Activated T-helper 17 cell treated with anti-CD3 and anti-CD28 coated beads, Interleukin-2, amount 50 U/mL, for 72 hours (primary cell): ENCODE data around the gene SNRNP25. TPM values are rescaled to one million over a fixed set of nuclear protein-coding genes. Genes with fewer than 3 reads are reported as not detected.

ENCODE experiments used
- ATAC-seq: fragments of 150-1000 bp; cut with Tn5 transposase; replicated peaks from 2 replicates; pipeline ENCODE4 v1.10.0; 2021; ENCODE audit warnings: mild to moderate bottlenecking, moderate library complexity
- H3K27ac Mint-ChIP-seq: one replicate; pipeline ENCODE4 v1.8.0; 2022; ENCODE audit warnings: mixed read lengths
- H3K27me3 Mint-ChIP-seq: one replicate; pipeline ENCODE4 v1.8.0; 2022; ENCODE audit warnings: mixed read lengths
- H3K36me3 Mint-ChIP-seq: one replicate; pipeline ENCODE4 v1.8.0; 2022; ENCODE audit warnings: low read depth, mild to moderate bottlenecking, mixed read lengths
- H3K4me1 Mint-ChIP-seq: one replicate; pipeline ENCODE4 v1.8.0; 2022; ENCODE audit warnings: mixed read lengths
- H3K4me3 Mint-ChIP-seq: one replicate; pipeline ENCODE4 v1.8.0; 2022; ENCODE audit warnings: mild to moderate bottlenecking, mixed read lengths
- H3K9me3 Mint-ChIP-seq: one replicate; pipeline ENCODE4 v1.8.0; 2022; ENCODE audit warnings: mixed read lengths
- total RNA-seq, 2 donors: library from RNA; stranded (reverse); gene quantifications; one replicate each; pipeline ENCODE4 v1.2.3, GENCODE V29; 2022

Gene SNRNP25
- total RNA-seq, 2 donors from 2014 or later = 34.4 to 60.3 TPM

DNA sequence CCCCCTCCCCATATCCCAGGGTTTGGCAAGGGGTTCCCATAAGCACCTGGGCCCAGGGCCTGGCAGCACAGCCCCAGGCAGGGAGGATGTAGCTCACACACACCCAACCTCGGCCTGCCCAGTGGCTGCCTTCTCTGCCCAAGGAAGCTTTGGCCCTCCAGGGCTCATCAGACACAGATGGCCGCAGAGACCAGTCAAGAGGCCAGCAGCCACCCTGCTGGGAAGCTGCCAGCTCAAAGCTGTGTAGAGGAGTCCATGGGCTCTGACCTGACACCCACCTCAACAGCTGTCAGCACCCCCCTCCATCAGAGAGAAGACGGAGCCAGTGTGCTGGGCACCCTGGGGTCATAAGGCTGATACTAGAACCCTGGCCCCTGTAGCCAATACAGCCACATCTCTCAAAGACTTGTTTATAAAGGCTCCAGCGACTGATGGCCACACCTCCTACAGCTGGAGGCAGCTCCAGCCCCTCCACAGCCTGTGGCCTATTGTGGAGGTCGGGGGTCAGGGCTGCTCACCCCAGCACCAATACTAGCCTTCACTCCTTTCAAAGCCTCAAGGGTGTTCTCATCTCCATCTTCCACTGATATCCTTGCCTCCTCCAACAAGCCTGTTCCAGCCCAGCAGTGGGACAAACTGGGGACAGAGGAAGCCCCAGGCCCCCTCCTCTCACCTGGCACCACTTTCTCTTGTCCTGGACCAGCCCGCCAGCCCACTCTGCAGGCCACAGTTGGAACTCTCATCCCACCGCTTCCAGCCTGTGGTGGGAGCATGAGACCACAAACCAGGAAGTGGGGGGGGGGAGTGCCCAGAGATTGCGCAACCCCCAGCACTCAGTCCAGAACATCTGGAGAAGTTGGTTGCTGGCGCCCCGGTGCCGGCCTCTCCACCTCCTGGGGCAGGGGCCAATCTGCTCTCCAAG lies 22.2 kb downstream of the SNRNP25 start:
- H3K9me3 Mint-ChIP-seq = no peaks in the 10 kb centered on the region
- no peak overlapping the region for H3K27ac Mint-ChIP-seq
- ATAC-seq = no peak
- peaks cover 9% of the 10 kb centered on the region for H3K36me3 Mint-ChIP-seq
- peaks cover 12% of the 10 kb centered on the region for H3K27me3 Mint-ChIP-seq
- peak overlapping the region; percentile 75 for H3K4me3 Mint-ChIP-seq
- peaks cover 11% of the 10 kb centered on the region for H3K4me1 Mint-ChIP-seq

GRCh38 chr16:76535-77272 lies 23.1 kb downstream of the SNRNP25 start:
- peaks cover 12% of the 10 kb centered on the region for H3K27me3 Mint-ChIP-seq
- peak overlapping the region; percentile 75 for H3K4me3 Mint-ChIP-seq
- ATAC-seq = no peak
- H3K9me3 Mint-ChIP-seq = no peaks in the 10 kb centered on the region
- peaks cover 11% of the 10 kb centered on the region for H3K4me1 Mint-ChIP-seq
- H3K27ac Mint-ChIP-seq = peak overlapping the region; percentile 75
- peaks cover 9% of the 10 kb centered on the region for H3K36me3 Mint-ChIP-seq

GRCh38 chr16:77273-77806 lies 23.7 kb downstream of the SNRNP25 start:
- Mint-ChIP-seq H3K4me3 (peak overlapping the region; percentile 75), H3K27ac (peak overlapping the region; percentile 75), H3K4me1 (peaks cover 11% of the 10 kb centered on the region), H3K27me3 (peaks cover 12% of the 10 kb centered on the region), H3K36me3 (peaks cover 9% of the 10 kb centered on the region), H3K9me3 (no peaks in the 10 kb centered on the region)
- peak; percentile 59 for ATAC-seq

GRCh38 chr16:77807-78443 lies 24.3 kb downstream of the SNRNP25 start, which contains the start of gene MPG:
MPG (plus strand) TSS chr16:78225; CDS start chr16:78310, 85 bp downstream.
- peaks cover 9% of the 10 kb centered on the region for H3K36me3 Mint-ChIP-seq

DNA sequence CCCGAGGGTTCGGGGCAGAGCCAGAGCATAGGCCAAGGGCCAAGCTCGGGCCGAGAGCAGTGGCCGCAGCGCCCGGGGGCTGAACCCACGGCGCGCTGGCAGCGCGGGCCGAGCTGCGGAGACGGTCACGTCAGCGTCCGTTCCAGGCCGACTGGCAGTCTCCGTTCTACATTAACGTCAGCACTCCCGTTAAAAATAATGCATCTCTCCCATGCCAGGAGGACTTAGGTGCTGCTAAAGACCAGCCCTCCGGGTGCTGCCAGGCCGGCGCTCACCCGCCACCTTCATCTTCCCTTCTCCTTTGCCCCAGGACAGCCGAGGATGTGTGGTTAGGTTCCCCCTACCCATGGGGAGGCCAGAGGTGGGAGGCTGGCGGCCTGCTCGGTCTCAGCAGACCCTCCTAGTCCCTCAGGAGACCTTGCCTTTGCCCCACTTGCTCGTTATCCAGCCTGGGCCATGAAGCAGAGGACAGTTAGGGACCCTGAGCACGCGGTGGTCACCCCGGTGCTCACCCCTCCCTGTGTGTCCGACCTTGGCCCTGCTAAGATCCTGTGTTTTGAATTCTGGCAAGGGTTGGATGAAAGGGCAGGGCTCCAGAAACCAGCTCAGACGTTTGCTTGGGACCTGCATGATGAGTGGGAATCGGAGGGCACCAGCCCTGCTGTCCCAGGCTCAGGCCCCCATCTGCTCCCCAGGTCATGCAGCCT lies 25.0 kb downstream of the SNRNP25 start:
- no peaks in the 10 kb centered on the region for H3K9me3 Mint-ChIP-seq
- H3K36me3 Mint-ChIP-seq = peaks cover 11% of the 10 kb centered on the region
- peak; percentile 34 for ATAC-seq
- peak overlapping the region; percentile 83 for H3K4me3 Mint-ChIP-seq
- H3K4me1 Mint-ChIP-seq = peaks cover 8% of the 10 kb centered on the region
- peak overlapping the region; percentile 87 for H3K27ac Mint-ChIP-seq
- H3K27me3 Mint-ChIP-seq = peaks cover 7% of the 10 kb centered on the region

More at GRCh38 chr16:77807-78443, 24.3 kb downstream of the SNRNP25 start, which contains the start of gene MPG:
- H3K27ac Mint-ChIP-seq = peak within 1 kb of the TSS; percentile 87
- peaks cover 9% of the 10 kb centered on the region for H3K4me1 Mint-ChIP-seq
- peak; percentile 88 for ATAC-seq
- peaks cover 10% of the 10 kb centered on the region for H3K27me3 Mint-ChIP-seq
- H3K9me3 Mint-ChIP-seq = no peaks in the 10 kb centered on the region
- H3K4me3 Mint-ChIP-seq = peak within 1 kb of the TSS; percentile 83

GRCh38 chr16:79151-80054 lies 25.8 kb downstream of the SNRNP25 start:
- ATAC-seq = no peak
- H3K27ac Mint-ChIP-seq = peak overlapping the region; percentile 87

GRCh38 chr16:83060-83603 lies 29.5 kb downstream of the SNRNP25 start:
- ATAC-seq = no peak
- peak overlapping the region; percentile 44 for H3K4me3 Mint-ChIP-seq
- H3K27me3 Mint-ChIP-seq = no peaks in the 10 kb centered on the region
- H3K36me3 Mint-ChIP-seq = peaks cover 53% of the 10 kb centered on the region
- peak overlapping the region; percentile 50 for H3K27ac Mint-ChIP-seq
- H3K9me3 Mint-ChIP-seq = no peaks in the 10 kb centered on the region
- peaks cover 13% of the 10 kb centered on the region for H3K4me1 Mint-ChIP-seq

More at GRCh38 chr16:79151-80054, 25.8 kb downstream of the SNRNP25 start:
- Mint-ChIP-seq H3K4me3 (peak overlapping the region; percentile 83), H3K27me3 (peaks cover 3% of the 10 kb centered on the region), H3K9me3 (no peaks in the 10 kb centered on the region), H3K4me1 (peaks cover 13% of the 10 kb centered on the region), H3K36me3 (peaks cover 19% of the 10 kb centered on the region)

DNA sequence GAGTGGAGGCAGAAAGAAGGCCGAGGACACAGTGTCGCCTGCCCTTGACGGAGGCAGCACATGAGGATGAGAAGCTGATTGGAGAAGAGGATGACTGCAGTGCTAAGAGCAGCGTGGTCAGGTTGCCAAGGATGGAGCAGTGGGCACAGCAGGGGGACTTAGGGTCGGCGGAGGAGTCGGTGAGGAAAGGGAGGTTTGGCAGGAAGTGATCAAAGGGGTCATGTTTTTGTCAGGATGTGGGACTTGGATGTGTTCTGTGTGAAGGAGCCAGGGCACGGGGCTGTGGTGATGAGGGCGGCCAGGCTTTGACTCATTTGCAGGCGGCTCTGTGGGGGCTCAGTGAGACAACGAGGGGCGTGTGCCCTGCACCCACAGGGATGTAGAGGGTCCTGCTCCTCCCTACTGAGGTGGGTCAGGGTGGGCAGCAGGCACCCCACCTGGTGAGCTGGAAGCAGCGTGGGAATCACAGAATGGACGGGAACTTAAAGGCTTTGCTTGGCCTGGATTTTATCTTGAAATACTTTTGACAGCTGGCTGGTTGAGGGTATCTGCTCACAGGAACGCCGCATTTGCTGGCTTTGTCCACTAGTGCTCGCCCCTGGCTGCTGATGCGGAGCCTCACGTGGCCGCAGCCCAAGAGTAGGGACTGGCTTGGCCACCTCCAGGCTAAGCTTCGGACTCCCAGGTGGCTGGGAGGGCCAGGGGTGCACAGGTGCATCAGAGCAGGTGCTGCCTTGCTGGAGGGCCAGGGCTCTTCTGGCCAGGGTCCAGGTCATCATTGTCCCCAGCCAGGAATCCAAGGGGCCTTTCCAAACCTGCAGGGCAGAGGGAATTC lies 30.4 kb downstream of the SNRNP25 start:
- no peak for ATAC-seq
- Mint-ChIP-seq H3K27ac (peak overlapping the region; percentile 49), H3K4me1 (peaks cover 13% of the 10 kb centered on the region), H3K27me3 (no peaks in the 10 kb centered on the region), H3K4me3 (peak overlapping the region; percentile 44), H3K36me3 (peaks cover 61% of the 10 kb centered on the region), H3K9me3 (no peaks in the 10 kb centered on the region)

DNA sequence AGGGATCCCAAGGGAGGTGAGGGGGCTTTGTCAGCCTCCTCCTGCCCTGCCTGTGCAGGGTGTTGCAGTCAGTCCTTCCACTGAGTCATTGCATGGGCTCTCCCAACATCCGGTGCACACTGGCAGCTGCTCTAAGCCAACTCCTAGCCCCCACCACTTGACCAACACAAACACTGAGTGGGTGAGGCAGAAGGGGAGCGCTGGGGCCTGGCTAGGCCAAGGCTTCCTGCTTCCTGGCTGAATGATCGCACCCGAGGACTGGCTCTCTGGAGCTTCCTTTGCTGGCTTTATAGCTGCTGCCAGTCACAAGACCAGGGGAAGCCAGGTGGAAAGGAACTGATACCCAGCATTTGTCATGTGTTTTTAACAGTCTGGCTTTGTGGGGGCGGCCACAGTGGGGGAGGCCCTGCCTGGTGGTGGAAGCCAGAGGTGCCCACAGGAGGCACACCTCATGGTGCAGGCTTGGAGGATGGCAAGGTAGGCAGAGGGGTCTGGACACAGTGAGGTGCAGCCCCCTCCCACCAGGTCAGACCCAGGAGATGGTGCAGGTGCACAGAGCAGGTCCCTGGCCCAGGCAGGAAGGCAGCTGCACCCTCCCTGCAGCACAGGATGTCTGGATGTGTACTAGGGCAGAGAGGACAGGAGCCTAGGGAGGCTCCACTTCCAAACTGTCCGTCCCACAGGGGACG lies 31.2 kb downstream of the SNRNP25 start:
- Mint-ChIP-seq H3K36me3 (peaks cover 57% of the 10 kb centered on the region), H3K9me3 (no peaks in the 10 kb centered on the region), H3K4me3 (peak overlapping the region; percentile 44), H3K27me3 (no peaks in the 10 kb centered on the region), H3K27ac (peak overlapping the region; percentile 49), H3K4me1 (peaks cover 13% of the 10 kb centered on the region)
- peak; percentile 95 for ATAC-seq

GRCh38 chr16:85407-85782 lies 31.8 kb downstream of the SNRNP25 start:
- H3K9me3 Mint-ChIP-seq = no peaks in the 10 kb centered on the region
- peaks cover 56% of the 10 kb centered on the region for H3K36me3 Mint-ChIP-seq
- ATAC-seq = no peak
- peak overlapping the region; percentile 49 for H3K27ac Mint-ChIP-seq
- peaks cover 13% of the 10 kb centered on the region for H3K4me1 Mint-ChIP-seq
- peak overlapping the region; percentile 44 for H3K4me3 Mint-ChIP-seq
- no peaks in the 10 kb centered on the region for H3K27me3 Mint-ChIP-seq

GRCh38 chr16:85865-86264 lies 32.2 kb downstream of the SNRNP25 start:
- H3K4me1 Mint-ChIP-seq = peaks cover 13% of the 10 kb centered on the region
- H3K36me3 Mint-ChIP-seq = peaks cover 60% of the 10 kb centered on the region
- no peak overlapping the region for H3K4me3 Mint-ChIP-seq
- H3K27ac Mint-ChIP-seq = peak overlapping the region; percentile 59
- H3K9me3 Mint-ChIP-seq = no peaks in the 10 kb centered on the region
- ATAC-seq = no peak
- H3K27me3 Mint-ChIP-seq = no peaks in the 10 kb centered on the region
